DMS 273 (cell line): Measurements from ENCODE around the gene FOCAD.

Source experiments
- DNase-seq: peaks from one replicate; lab custom pipeline; 2025; ENCODE audit not compliant: unreplicated experiment; lab: John Stamatoyannopoulos, UW

Gene FOCAD

GRCh38 chr9:20865347-20865746 lies 181.3 kb downstream of the FOCAD start:
- DNase-seq = no peak

GRCh38 chr9:20870115-20870514 lies 186.1 kb downstream of the FOCAD start:
- DNase-seq = no peak

- DNase-seq = no peak
These were observed 188.4 kb downstream of the FOCAD start for GRCh38 chr9:20872340-20872977.

- no peak for DNase-seq
These were observed 189.3 kb downstream of the FOCAD start for GRCh38 chr9:20873240-20873865.

- no peak for DNase-seq
These were observed 196.2 kb downstream of the FOCAD start for GRCh38 chr9:20880271-20880670.

- no peak for DNase-seq
These were observed 196.6 kb downstream of the FOCAD start for GRCh38 chr9:20880675-20881074.

- DNase-seq = peak; percentile 66
These were observed 201.0 kb downstream of the FOCAD start for GRCh38 chr9:20884985-20885593.

- no peak for DNase-seq
These were observed 215.0 kb downstream of the FOCAD start for GRCh38 chr9:20898885-20899554.

GRCh38 chr9:20903212-20903611 lies 219.2 kb downstream of the FOCAD start:
- DNase-seq = no peak

GRCh38 chr9:20904995-20905394 lies 220.9 kb downstream of the FOCAD start:
- DNase-seq = no peak

- DNase-seq = no peak
These were observed 222.3 kb downstream of the FOCAD start for GRCh38 chr9:20906326-20906725.

GRCh38 chr9:20908461-20908860 lies 224.4 kb downstream of the FOCAD start:
- DNase-seq = no peak

- DNase-seq = no peak
These were observed 230.5 kb downstream of the FOCAD start for GRCh38 chr9:20914556-20914955.

GRCh38 chr9:20921362-20921761 lies 237.3 kb downstream of the FOCAD start:
- DNase-seq = no peak

- DNase-seq = no peak
These were observed 241.4 kb downstream of the FOCAD start for GRCh38 chr9:20925256-20926045.

GRCh38 chr9:20929276-20929675 lies 245.2 kb downstream of the FOCAD start:
- no peak for DNase-seq

- no peak for DNase-seq
These were observed 246.8 kb downstream of the FOCAD start for GRCh38 chr9:20930836-20931235.

- peak; percentile 16 for DNase-seq
These were observed 256.6 kb downstream of the FOCAD start for GRCh38 chr9:20940447-20941173.

GRCh38 chr9:20941174-20941690 lies 257.2 kb downstream of the FOCAD start:
- peak; percentile 91 for DNase-seq

- no peak for DNase-seq
These were observed 260.4 kb downstream of the FOCAD start for GRCh38 chr9:20944507-20944906.
